Measurements from ENCODE around the gene ASIC4. TPM values are rescaled to one million over a fixed set of nuclear protein-coding genes. Genes with fewer than 3 reads are reported as not detected.

The ASIC4 gene
- total and polyA plus RNA-seq, 2 of the 8 experiments (the other 6 are each of a cell fraction or from before 2014, with no cell fraction given), result 0.12 to 0.22 TPM

- CTCF ChIA-PET (ENCODE audit: partially characterized antibody), result interaction anchor here (0.8 to 4.3 kb wide), 13 partner anchors 8 to 117 kb away, joined by 3 to 64 read pairs (median 6); partner anchors contain the start of gene STK11IP
- Histone ChIP-seq H3K4ac (replicated peaks; ENCODE audit: insufficient read length, low read depth, low read length) (peak overlapping the region; percentile 36), H3K79me1 (ENCODE audit: low read depth, low read length) (no peaks in the 10 kb centered on the region)
- no peak for TF ChIP-seq NANOG (IDR thresholded peaks at IDR 0.05; ENCODE audit: insufficient read depth, low read depth, low read length, poor library complexity, severe bottlenecking)
- no peak for TF ChIP-seq BCL11A (IDR thresholded peaks at IDR 0.05; ENCODE audit: low read depth in 2 of 2, low read length in 2 of 2)
- no peak for TF ChIP-seq HDAC6 (IDR thresholded peaks at IDR 0.05; ENCODE audit: low read depth, low read length)
- no peak for TF ChIP-seq BRCA1 (IDR thresholded peaks at IDR 0.05; ENCODE audit: low read depth, low read length)
- TF ChIP-seq BACH1 (IDR thresholded peaks at IDR 0.05; ENCODE audit: low read length), result peak; percentile 74
- peak; percentile 94 for TF ChIP-seq RBBP5 (IDR thresholded peaks at IDR 0.05; ENCODE audit: borderline replicate concordance, low read depth, low read length)
- no peak for TF ChIP-seq JUN (IDR thresholded peaks at IDR 0.05; ENCODE audit: low read depth, low read length)
- TF ChIP-seq CBX5 (IDR thresholded peaks at IDR 0.05; ENCODE audit: low read depth, low read length), result no peak
- TF ChIP-seq YY1 (IDR thresholded peaks at IDR 0.05; ENCODE audit: low read depth, low read length), result no peak
- TF ChIP-seq MAFK (IDR thresholded peaks at IDR 0.05; ENCODE audit: low read depth, low read length), result peak; percentile 46; the same call in 1 of the 2 replicates
- peak; percentile 64 for TF ChIP-seq CTBP2 (IDR thresholded peaks at IDR 0.05; ENCODE audit: borderline replicate concordance, insufficient read depth, insufficient read length, low read length)
Measured at GRCh38 chr2:219576505-219577388, 62.5 kb downstream of the ASIC4 start.

More at GRCh38 chr2:219576505-219577388, 62.5 kb downstream of the ASIC4 start:
- H2BK12ac ChIP-seq (ENCODE audit: low read depth, low read length), result peak overlapping the region; percentile 88; the same call in 1 of the 2 replicates
- peak overlapping the region; percentile 56 to 68 for H3K4me2 ChIP-seq (ENCODE audit: insufficient read depth in 1 of 2, low read depth in 2 of 2, low read length in 2 of 2)
- H4K8ac ChIP-seq (ENCODE audit: extremely low read depth, insufficient read depth, low read length), result peak overlapping the region; percentile 71; the same call in 1 of the 2 replicates
- H2BK20ac ChIP-seq (ENCODE audit: low read length), result peak overlapping the region; percentile 66; the same call in 1 of the 2 replicates
- H4K5ac ChIP-seq (ENCODE audit: insufficient read length, low read depth, low read length), result peak overlapping the region; percentile 6
- no peak overlapping the region for H2AK5ac ChIP-seq (ENCODE audit: low read depth, low read length)
- DNase-seq (ENCODE audit: low read depth in 1 of 2, low spot score in 2 of 2), result peak in 1 of 2 experiments; percentile 78
- H3K23me2 ChIP-seq (ENCODE audit: low read depth, low read length), result peaks cover 4% of the 10 kb centered on the region; the same call in 1 of the 2 replicates
- H2BK15ac ChIP-seq (ENCODE audit: low read length), result peak overlapping the region; percentile 66; the same call in 1 of the 2 replicates
- peak overlapping the region; percentile 21 for H3K14ac ChIP-seq (ENCODE audit: insufficient read length)
- H3K4me1 ChIP-seq (replicated peaks in 1 of 4; ENCODE audit: control insufficient read depth in 3 of 4, insufficient read depth in 4 of 4, low read length in 3 of 4), result peaks cover 7 to 26% (median 21%) of the 10 kb centered on the region in 4 experiments
- H3K23ac ChIP-seq (ENCODE audit: insufficient read length), result no peak overlapping the region
- H3K56ac ChIP-seq (replicated peaks; ENCODE audit: insufficient read length, low read depth, low read length), result peak overlapping the region; percentile 3
- H2BK5ac ChIP-seq (ENCODE audit: low read depth, low read length), result peak overlapping the region; percentile 82; the same call in 1 of the 2 replicates
- peak; percentile 63 for FAIRE-seq
- H3K27me3 ChIP-seq (replicated peaks in 1 of 4; ENCODE audit: control insufficient read depth in 3 of 4, extremely low read depth in 1 of 4, insufficient read depth in 3 of 4, low read length in 3 of 4), result no peaks in the 10 kb centered on the region; a peak in 1 of 7 replicates
- no peaks in the 10 kb centered on the region for H3K9me3 ChIP-seq (ENCODE audit: insufficient read depth in 2 of 2, low read depth in 1 of 2, low read length in 1 of 2)
- no peaks in the 10 kb centered on the region for H3K79me2 ChIP-seq (ENCODE audit: control insufficient read depth in 1 of 2, insufficient read depth in 2 of 2, low read length in 2 of 2)
- H4K91ac ChIP-seq (replicated peaks; ENCODE audit: insufficient read length, low read length), result peak overlapping the region; percentile 88
- H3K9ac ChIP-seq (replicated peaks in 1 of 4; ENCODE audit: extremely low read depth in 1 of 4, low read depth in 3 of 4, low read length in 3 of 4), result no peak overlapping the region
- H4K20me1 ChIP-seq (replicated peaks in 1 of 2; ENCODE audit: control insufficient read depth in 1 of 2, insufficient read depth in 2 of 2, low read length in 2 of 2), result no peaks in the 10 kb centered on the region
- H2AFZ ChIP-seq (ENCODE audit: low read length), result peak overlapping the region; percentile 100
- no peaks in the 10 kb centered on the region for H3K36me3 ChIP-seq (ENCODE audit: control insufficient read depth in 2 of 4, insufficient read depth in 4 of 4, low read length in 3 of 4)
- POLR2A ChIA-PET (ENCODE audit: partially characterized antibody), result interaction anchor here (0.8 to 18.6 kb wide), 6 partner anchors 8 to 743 kb away, joined by 3 to 293 read pairs (median 4); partner anchors contain the start of gene STK11IP
- peak overlapping the region; percentile 98 for H3K18ac ChIP-seq (ENCODE audit: extremely low read depth, low read length)
- WGBS, 2 experiments (ENCODE audit: extremely low coverage in 1 of 2, insufficient coverage in 1 of 2, insufficient read length in 1 of 2, insufficient replicate concordance in 2 of 2, low coverage in 1 of 2, low lambda C conversion rate in 2 of 2, missing lambda C conversion rate in 1 of 2), result 40% methylated on average over 15 of the region's 15 CpGs; no CpG with 5 or more reads in 1 of the 2 experiments
- peak overlapping the region; percentile 25 for H2BK120ac ChIP-seq (replicated peaks; ENCODE audit: low read depth, low read length)
- H3K4me3 ChIP-seq (ENCODE audit: extremely low read depth in 1 of 4, insufficient read depth in 2 of 4, low read depth in 3 of 4, low read length in 4 of 4), result peak overlapping the region in 1 of 4 experiments; percentile 40; a peak in 2 of 8 replicates
- no peak overlapping the region for H3K27ac ChIP-seq (ENCODE audit: low read depth, low read length)
